Jurkat, Clone E6-1 (cell line): ENCODE measurements around the gene RMRP. TPM values are rescaled to one million over a fixed set of nuclear protein-coding genes. Genes with fewer than 3 reads are reported as not detected.

Experiments used
- DNase-seq: peaks from one replicate; pipeline ENCODE4 v3.0.0-alpha.2; 2011; ENCODE audit warnings: low read depth, low spot score
- H3K4me3 ChIP-seq: 2 replicates; pipeline ENCODE4 v1.5.1; 2011; ENCODE audit warnings: mild to moderate bottlenecking, low read length, control low read depth, moderate library complexity
- polyA plus RNA-seq: library from polyadenylated mRNA; unstranded; fragments of >200 nt; gene quantifications from one replicate; pipeline ENCODE4 v1.2.1, GENCODE V29; 2012; ENCODE audit warnings: missing spikeins; ENCODE audit not compliant: insufficient read length, insufficient read depth

RMRP gene
- not detected for polyA plus RNA-seq

- peak within 1 kb of the TSS; percentile 72 for H3K4me3 ChIP-seq
- DNase-seq: peak; percentile 98
These were observed at the start of gene RMRP for GRCh38 chr9:35657546-35658136. Gene RMRP (minus strand): TSS chr9:35658019.

GRCh38 chr9:35706951-35707350 lies 49.1 kb upstream of the RMRP start:
- H3K4me3 ChIP-seq: no peak overlapping the region
- no peak for DNase-seq

- no peak overlapping the region for H3K4me3 ChIP-seq
- DNase-seq: no peak
These were observed 48.1 kb upstream of the RMRP start for GRCh38 chr9:35705836-35706430.

GRCh38 chr9:35705372-35705771 lies 47.6 kb upstream of the RMRP start:
- DNase-seq: no peak
- H3K4me3 ChIP-seq: no peak overlapping the region

- no peak overlapping the region for H3K4me3 ChIP-seq
- no peak for DNase-seq
These were observed 46.3 kb upstream of the RMRP start for GRCh38 chr9:35703906-35704672.

GRCh38 chr9:35702696-35703095 lies 44.9 kb upstream of the RMRP start:
- H3K4me3 ChIP-seq: no peak overlapping the region
- no peak for DNase-seq

GRCh38 chr9:35700942-35701341 lies 43.1 kb upstream of the RMRP start:
- H3K4me3 ChIP-seq: no peak overlapping the region
- DNase-seq: no peak

GRCh38 chr9:35700031-35700430 lies 42.2 kb upstream of the RMRP start:
- no peak overlapping the region for H3K4me3 ChIP-seq
- DNase-seq: no peak

GRCh38 chr9:35698231-35698630 lies 40.4 kb upstream of the RMRP start:
- no peak for DNase-seq
- H3K4me3 ChIP-seq: no peak overlapping the region

- H3K4me3 ChIP-seq: no peak overlapping the region
- no peak for DNase-seq
These were observed 39.7 kb upstream of the RMRP start for GRCh38 chr9:35697486-35697885.

- H3K4me3 ChIP-seq: no peak overlapping the region
- DNase-seq: peak; percentile 20
These were observed 38.8 kb upstream of the RMRP start for GRCh38 chr9:35696520-35697215.

- H3K4me3 ChIP-seq: no peak overlapping the region
- no peak for DNase-seq
These were observed 38.2 kb upstream of the RMRP start for GRCh38 chr9:35695943-35696401.

GRCh38 chr9:35691757-35692301 lies 34.0 kb upstream of the RMRP start:
- no peak for DNase-seq
- no peak overlapping the region for H3K4me3 ChIP-seq

GRCh38 chr9:35691334-35691650 lies 33.5 kb upstream of the RMRP start:
- peak overlapping the region; percentile 68 for H3K4me3 ChIP-seq
- DNase-seq: no peak

- peak overlapping the region; percentile 68 for H3K4me3 ChIP-seq
- peak; percentile 45 for DNase-seq
These were observed 33.0 kb upstream of the RMRP start for GRCh38 chr9:35690614-35691333.

- H3K4me3 ChIP-seq: peak overlapping the region; percentile 68
- DNase-seq: no peak
These were observed 32.4 kb upstream of the RMRP start for GRCh38 chr9:35690294-35690613.

GRCh38 chr9:35689542-35690293 lies 31.9 kb upstream of the RMRP start, which contains the start of gene TPM2:
Gene TPM2 (minus strand): TSS chr9:35689925. CDS start chr9:35689817, 108 bp downstream.
- peak within 1 kb of the TSS; percentile 68 for H3K4me3 ChIP-seq
- no peak for DNase-seq
